Neural cell (in vitro differentiated cells): ENCODE results near the gene PXK.

Source experiments
- EP300 ChIP-seq: fragments of 450-650 bp; conservative IDR thresholded peaks from 2 replicates; pipeline ENCODE4 v1.6.1; 2014; ENCODE audit warnings: antibody characterized with exemption, mild to moderate bottlenecking, moderate library complexity; ENCODE audit not compliant: poor library complexity, severe bottlenecking
- EZH2 ChIP-seq: fragments of 200-600, 300-800 bp; shearing (Covaris generic), sonication (generic); IDR thresholded peaks from 2 replicates; pipeline ENCODE4 v1.6.1; 2014; ENCODE audit warnings: antibody characterized with exemption, low read length, borderline replicate concordance, mild to moderate bottlenecking; ENCODE audit not compliant: insufficient read depth, poor library complexity, severe bottlenecking
- POLR2AphosphoS5 ChIP-seq: IDR thresholded peaks from 2 replicates; pipeline ENCODE4 v1.6.1; 2012
- SMC3 ChIP-seq: fragments of 450-650 bp; conservative IDR thresholded peaks from 2 replicates; pipeline ENCODE4 v1.6.1; 2014; ENCODE audit warnings: antibody characterized with exemption, mild to moderate bottlenecking, moderate library complexity; ENCODE audit not compliant: poor library complexity
- TAF1 ChIP-seq: IDR thresholded peaks from 2 replicates; pipeline ENCODE4 v1.6.1; 2012; ENCODE audit warnings: low read depth
- TF ChIP-seq, protein P1 (sequence below): fragments of 450-650 bp; IDR thresholded peaks from 2 replicates; pipeline ENCODE4 v1.5.1; 2014; ENCODE audit warnings: antibody characterized with exemption, mild to moderate bottlenecking, moderate library complexity; ENCODE audit not compliant: poor library complexity, severe bottlenecking
- TF ChIP-seq, protein P2 (sequence below): IDR thresholded peaks from 2 replicates; pipeline ENCODE4 v1.6.1; 2012; ENCODE audit warnings: borderline replicate concordance

DNA sequence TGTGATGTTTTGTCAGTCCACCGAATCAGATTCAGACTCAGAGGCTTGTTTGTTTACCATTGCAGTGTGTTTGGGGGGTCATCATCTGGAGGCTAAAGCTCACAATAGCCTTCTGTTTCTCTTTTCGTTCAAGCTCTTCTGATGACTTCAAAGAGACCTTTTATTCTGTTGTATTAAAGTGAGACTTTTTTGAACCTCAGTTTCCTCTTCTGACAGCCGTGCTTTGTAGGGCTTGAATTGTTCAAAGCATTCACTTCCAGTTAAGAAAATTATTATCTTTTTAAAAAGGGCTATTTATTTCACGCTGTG, 1.3 kb downstream of the PXK start:
- TF ChIP-seq EP300 (no peak), POLR2AphosphoS5 (no peak), SMC3 (no peak), TAF1 (no peak), EZH2 (no peak)
- TF ChIP-seq, protein P1, sequence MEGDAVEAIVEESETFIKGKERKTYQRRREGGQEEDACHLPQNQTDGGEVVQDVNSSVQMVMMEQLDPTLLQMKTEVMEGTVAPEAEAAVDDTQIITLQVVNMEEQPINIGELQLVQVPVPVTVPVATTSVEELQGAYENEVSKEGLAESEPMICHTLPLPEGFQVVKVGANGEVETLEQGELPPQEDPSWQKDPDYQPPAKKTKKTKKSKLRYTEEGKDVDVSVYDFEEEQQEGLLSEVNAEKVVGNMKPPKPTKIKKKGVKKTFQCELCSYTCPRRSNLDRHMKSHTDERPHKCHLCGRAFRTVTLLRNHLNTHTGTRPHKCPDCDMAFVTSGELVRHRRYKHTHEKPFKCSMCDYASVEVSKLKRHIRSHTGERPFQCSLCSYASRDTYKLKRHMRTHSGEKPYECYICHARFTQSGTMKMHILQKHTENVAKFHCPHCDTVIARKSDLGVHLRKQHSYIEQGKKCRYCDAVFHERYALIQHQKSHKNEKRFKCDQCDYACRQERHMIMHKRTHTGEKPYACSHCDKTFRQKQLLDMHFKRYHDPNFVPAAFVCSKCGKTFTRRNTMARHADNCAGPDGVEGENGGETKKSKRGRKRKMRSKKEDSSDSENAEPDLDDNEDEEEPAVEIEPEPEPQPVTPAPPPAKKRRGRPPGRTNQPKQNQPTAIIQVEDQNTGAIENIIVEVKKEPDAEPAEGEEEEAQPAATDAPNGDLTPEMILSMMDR: no peak
- TF ChIP-seq, protein P2, sequence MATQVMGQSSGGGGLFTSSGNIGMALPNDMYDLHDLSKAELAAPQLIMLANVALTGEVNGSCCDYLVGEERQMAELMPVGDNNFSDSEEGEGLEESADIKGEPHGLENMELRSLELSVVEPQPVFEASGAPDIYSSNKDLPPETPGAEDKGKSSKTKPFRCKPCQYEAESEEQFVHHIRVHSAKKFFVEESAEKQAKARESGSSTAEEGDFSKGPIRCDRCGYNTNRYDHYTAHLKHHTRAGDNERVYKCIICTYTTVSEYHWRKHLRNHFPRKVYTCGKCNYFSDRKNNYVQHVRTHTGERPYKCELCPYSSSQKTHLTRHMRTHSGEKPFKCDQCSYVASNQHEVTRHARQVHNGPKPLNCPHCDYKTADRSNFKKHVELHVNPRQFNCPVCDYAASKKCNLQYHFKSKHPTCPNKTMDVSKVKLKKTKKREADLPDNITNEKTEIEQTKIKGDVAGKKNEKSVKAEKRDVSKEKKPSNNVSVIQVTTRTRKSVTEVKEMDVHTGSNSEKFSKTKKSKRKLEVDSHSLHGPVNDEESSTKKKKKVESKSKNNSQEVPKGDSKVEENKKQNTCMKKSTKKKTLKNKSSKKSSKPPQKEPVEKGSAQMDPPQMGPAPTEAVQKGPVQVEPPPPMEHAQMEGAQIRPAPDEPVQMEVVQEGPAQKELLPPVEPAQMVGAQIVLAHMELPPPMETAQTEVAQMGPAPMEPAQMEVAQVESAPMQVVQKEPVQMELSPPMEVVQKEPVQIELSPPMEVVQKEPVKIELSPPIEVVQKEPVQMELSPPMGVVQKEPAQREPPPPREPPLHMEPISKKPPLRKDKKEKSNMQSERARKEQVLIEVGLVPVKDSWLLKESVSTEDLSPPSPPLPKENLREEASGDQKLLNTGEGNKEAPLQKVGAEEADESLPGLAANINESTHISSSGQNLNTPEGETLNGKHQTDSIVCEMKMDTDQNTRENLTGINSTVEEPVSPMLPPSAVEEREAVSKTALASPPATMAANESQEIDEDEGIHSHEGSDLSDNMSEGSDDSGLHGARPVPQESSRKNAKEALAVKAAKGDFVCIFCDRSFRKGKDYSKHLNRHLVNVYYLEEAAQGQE: no peak
